ENCODE measurements around the gene TLE3.

DNA sequence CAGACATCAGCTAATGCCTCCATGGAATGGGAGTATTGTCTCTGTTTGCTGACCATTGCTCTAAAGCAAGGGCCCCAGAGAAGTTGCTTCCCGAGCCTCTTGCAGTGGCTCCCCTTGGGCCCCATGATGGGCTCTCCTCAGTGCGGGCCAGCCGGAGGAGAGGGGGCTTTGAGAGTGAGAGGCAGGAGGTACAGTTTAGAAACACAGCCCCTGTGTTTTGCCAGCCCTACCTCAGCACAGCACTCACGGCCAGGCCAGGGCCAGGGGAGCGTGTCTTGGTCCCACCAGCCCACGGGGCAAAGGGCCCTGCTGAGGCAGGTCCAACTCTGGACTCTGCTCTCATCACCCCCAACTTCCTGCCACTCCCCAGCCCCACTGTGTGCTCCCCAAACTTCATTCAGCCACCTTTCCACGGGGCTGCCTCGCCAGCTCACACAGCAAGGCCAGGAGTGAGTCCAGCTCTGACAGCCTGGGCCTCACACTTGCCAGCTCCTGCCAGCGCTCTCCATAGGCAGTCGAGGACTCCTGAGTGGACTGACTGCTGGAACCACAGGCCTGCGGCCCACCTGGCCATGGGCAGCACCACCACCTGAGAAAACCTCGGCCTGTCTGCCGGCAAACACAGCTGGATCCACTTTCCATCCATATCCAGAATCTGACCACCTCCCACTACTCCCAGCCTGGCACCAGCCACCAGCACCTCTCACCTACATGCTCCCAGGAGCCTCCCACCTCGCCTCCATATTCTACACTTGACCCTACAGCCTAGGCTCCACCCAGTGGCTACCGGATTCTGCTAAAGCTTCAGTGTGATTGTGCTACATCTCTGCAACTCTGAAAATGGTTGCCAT is 99.0 kb downstream of the TLE3 start:
- TF ChIP-seq RCOR1 (IDR thresholded peaks at IDR 0.05; ENCODE audit: low read depth, low read length), result no peak
- no peak for TF ChIP-seq CEBPB (IDR thresholded peaks at IDR 0.05)
- TF ChIP-seq, protein P1, sequence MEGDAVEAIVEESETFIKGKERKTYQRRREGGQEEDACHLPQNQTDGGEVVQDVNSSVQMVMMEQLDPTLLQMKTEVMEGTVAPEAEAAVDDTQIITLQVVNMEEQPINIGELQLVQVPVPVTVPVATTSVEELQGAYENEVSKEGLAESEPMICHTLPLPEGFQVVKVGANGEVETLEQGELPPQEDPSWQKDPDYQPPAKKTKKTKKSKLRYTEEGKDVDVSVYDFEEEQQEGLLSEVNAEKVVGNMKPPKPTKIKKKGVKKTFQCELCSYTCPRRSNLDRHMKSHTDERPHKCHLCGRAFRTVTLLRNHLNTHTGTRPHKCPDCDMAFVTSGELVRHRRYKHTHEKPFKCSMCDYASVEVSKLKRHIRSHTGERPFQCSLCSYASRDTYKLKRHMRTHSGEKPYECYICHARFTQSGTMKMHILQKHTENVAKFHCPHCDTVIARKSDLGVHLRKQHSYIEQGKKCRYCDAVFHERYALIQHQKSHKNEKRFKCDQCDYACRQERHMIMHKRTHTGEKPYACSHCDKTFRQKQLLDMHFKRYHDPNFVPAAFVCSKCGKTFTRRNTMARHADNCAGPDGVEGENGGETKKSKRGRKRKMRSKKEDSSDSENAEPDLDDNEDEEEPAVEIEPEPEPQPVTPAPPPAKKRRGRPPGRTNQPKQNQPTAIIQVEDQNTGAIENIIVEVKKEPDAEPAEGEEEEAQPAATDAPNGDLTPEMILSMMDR (IDR thresholded peaks at IDR 0.05), result no peak
- TF ChIP-seq MAZ (IDR thresholded peaks at IDR 0.05; ENCODE audit: borderline replicate concordance, low read depth, low read length), result no peak
- TF ChIP-seq, protein P2, sequence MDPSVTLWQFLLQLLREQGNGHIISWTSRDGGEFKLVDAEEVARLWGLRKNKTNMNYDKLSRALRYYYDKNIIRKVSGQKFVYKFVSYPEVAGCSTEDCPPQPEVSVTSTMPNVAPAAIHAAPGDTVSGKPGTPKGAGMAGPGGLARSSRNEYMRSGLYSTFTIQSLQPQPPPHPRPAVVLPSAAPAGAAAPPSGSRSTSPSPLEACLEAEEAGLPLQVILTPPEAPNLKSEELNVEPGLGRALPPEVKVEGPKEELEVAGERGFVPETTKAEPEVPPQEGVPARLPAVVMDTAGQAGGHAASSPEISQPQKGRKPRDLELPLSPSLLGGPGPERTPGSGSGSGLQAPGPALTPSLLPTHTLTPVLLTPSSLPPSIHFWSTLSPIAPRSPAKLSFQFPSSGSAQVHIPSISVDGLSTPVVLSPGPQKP (IDR thresholded peaks at IDR 0.05; ENCODE audit: low read depth, low read length), result no peak
- TF ChIP-seq SMC3 (IDR thresholded peaks at IDR 0.05), result no peak
- no peak for TF ChIP-seq POLR2A (IDR thresholded peaks at IDR 0.05; ENCODE audit: low read length)
- TF ChIP-seq, protein P3, sequence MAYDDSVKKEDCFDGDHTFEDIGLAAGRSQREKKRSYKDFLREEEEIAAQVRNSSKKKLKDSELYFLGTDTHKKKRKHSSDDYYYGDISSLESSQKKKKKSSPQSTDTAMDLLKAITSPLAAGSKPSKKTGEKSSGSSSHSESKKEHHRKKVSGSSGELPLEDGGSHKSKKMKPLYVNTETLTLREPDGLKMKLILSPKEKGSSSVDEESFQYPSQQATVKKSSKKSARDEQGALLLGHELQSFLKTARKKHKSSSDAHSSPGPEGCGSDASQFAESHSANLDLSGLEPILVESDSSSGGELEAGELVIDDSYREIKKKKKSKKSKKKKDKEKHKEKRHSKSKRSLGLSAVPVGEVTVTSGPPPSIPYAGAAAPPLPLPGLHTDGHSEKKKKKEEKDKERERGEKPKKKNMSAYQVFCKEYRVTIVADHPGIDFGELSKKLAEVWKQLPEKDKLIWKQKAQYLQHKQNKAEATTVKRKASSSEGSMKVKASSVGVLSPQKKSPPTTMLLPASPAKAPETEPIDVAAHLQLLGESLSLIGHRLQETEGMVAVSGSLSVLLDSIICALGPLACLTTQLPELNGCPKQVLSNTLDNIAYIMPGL (CRISPR knock-in tag; IDR thresholded peaks at IDR 0.05; ENCODE audit: borderline replicate concordance), result no peak
- no peak for TF ChIP-seq SREBF2 (IDR thresholded peaks at IDR 0.05)
- no peak for TF ChIP-seq HDAC2 (IDR thresholded peaks at IDR 0.05)
- no peak for TF ChIP-seq RAD21 (conservative IDR thresholded peaks at IDR 0.05 in 1 of 2, IDR thresholded peaks at IDR 0.05 in 1 of 2)
- TF ChIP-seq EP300 (IDR thresholded peaks at IDR 0.05), result no peak
- TF ChIP-seq CHD2 (IDR thresholded peaks at IDR 0.05; ENCODE audit: low read length, partially characterized antibody), result no peak
- TF ChIP-seq, protein P4, sequence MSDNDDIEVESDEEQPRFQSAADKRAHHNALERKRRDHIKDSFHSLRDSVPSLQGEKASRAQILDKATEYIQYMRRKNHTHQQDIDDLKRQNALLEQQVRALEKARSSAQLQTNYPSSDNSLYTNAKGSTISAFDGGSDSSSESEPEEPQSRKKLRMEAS (IDR thresholded peaks at IDR 0.05), result no peak

Data from A549 (cell line).